Measurements from ENCODE around the gene TAS2R7.

Gene TAS2R7, protein sequence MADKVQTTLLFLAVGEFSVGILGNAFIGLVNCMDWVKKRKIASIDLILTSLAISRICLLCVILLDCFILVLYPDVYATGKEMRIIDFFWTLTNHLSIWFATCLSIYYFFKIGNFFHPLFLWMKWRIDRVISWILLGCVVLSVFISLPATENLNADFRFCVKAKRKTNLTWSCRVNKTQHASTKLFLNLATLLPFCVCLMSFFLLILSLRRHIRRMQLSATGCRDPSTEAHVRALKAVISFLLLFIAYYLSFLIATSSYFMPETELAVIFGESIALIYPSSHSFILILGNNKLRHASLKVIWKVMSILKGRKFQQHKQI

GRCh38 chr12:10802587-10802986, at the start of gene TAS2R7:
TSS of gene TAS2R7 (minus strand) at chr12:10802627. CDS start at chr12:10802570, 57 bp downstream.
- no peak for TF ChIP-seq ZFX (IDR thresholded peaks at IDR 0.05; ENCODE audit: borderline replicate concordance)
- TF ChIP-seq, protein P1, sequence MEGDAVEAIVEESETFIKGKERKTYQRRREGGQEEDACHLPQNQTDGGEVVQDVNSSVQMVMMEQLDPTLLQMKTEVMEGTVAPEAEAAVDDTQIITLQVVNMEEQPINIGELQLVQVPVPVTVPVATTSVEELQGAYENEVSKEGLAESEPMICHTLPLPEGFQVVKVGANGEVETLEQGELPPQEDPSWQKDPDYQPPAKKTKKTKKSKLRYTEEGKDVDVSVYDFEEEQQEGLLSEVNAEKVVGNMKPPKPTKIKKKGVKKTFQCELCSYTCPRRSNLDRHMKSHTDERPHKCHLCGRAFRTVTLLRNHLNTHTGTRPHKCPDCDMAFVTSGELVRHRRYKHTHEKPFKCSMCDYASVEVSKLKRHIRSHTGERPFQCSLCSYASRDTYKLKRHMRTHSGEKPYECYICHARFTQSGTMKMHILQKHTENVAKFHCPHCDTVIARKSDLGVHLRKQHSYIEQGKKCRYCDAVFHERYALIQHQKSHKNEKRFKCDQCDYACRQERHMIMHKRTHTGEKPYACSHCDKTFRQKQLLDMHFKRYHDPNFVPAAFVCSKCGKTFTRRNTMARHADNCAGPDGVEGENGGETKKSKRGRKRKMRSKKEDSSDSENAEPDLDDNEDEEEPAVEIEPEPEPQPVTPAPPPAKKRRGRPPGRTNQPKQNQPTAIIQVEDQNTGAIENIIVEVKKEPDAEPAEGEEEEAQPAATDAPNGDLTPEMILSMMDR (IDR thresholded peaks at IDR 0.05): no peak

GRCh38 chr12:10851243-10851858, 48.9 kb upstream of the TAS2R7 start:
- TF ChIP-seq, protein P1 (IDR thresholded peaks at IDR 0.05): no peak
- no peak for TF ChIP-seq ZFX (IDR thresholded peaks at IDR 0.05; ENCODE audit: borderline replicate concordance)

More at GRCh38 chr12:10802587-10802986, at the start of gene TAS2R7:
- H3K27ac ChIP-seq: no peak within 1 kb of the TSS

DNA sequence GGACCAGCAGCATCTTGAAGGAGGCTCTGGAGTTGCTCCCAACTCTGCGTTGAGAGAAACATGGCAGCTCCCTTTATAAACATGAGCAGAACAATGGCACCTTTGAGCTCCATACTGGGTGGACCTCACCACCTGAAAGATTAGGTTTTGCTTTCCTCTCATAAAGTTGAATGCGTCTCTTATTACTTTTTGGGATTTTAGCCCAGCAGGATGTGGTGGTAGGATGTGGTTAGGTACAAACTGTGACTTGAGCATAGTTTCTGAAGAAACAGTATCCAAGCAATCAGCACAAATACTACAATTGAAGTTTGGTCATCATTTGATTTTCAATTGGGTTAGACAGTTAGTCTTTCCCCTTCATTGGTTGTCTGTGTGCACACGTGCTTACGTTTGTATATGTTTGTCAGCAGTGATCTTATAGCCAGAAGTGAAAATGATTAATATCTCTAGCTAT, 47.0 kb upstream of the TAS2R7 start, which contains the start of gene PRR4:
TSS of gene PRR4 (minus strand) at position 51 of the 454 bp plus-strand sequence. CDS start at position 13, 38 bp downstream.
- no peak within 1 kb of the TSS for H3K27ac ChIP-seq
- TF ChIP-seq, protein P1 (IDR thresholded peaks at IDR 0.05): no peak
- TF ChIP-seq ZFX (IDR thresholded peaks at IDR 0.05; ENCODE audit: borderline replicate concordance): no peak

More at GRCh38 chr12:10851243-10851858, 48.9 kb upstream of the TAS2R7 start:
- no peak overlapping the region for H3K27ac ChIP-seq

DNA sequence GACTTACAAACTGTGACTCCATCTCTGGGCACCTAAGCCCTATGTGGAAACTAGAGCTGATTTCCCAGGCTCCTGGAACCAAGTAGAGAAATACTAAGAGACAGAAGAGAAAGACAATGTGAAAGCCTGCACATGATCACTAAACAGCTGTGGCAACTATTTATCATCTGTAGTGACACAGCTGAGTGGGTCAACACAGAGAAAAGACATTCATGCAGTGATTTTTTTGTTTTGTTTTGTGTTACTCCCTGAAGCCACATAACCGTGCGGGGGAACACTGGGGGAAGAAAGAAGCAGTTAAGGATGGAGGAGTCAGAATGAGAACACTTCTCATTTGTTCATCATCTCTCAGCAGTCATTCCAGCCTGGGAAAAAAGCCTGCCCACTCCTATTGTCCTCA, 45.3 kb upstream of the TAS2R7 start:
- H3K27ac ChIP-seq: no peak overlapping the region
- no peak for TF ChIP-seq ZFX (IDR thresholded peaks at IDR 0.05; ENCODE audit: borderline replicate concordance)
- TF ChIP-seq, protein P1 (IDR thresholded peaks at IDR 0.05): no peak

DNA sequence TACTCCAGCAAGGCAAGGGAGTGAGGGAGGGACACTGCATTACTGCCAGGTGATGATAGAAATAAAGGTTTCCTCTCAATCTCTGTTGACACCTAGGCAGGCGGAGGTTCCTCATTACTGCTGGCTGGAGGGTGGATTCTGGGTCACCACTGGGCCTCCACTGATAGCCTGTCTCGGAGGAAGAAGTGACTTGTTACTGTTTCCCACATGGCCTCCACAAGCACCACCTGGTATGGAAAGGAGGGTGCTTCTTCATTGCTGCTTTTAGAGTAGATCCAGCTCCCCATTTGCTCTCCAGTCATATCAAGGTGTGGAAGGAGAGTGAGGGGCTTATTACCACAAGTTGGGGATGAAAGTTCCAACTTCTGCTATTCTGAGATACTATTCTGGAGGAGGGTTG, 40.4 kb upstream of the TAS2R7 start:
- H3K27ac ChIP-seq: no peak overlapping the region
- no peak for TF ChIP-seq ZFX (IDR thresholded peaks at IDR 0.05; ENCODE audit: borderline replicate concordance)
- TF ChIP-seq, protein P1 (IDR thresholded peaks at IDR 0.05): no peak

GRCh38 chr12:10838461-10838860, 36.0 kb upstream of the TAS2R7 start:
- TF ChIP-seq, protein P1 (IDR thresholded peaks at IDR 0.05): no peak
- TF ChIP-seq ZFX (IDR thresholded peaks at IDR 0.05; ENCODE audit: borderline replicate concordance): no peak
- H3K27ac ChIP-seq: no peak overlapping the region

DNA sequence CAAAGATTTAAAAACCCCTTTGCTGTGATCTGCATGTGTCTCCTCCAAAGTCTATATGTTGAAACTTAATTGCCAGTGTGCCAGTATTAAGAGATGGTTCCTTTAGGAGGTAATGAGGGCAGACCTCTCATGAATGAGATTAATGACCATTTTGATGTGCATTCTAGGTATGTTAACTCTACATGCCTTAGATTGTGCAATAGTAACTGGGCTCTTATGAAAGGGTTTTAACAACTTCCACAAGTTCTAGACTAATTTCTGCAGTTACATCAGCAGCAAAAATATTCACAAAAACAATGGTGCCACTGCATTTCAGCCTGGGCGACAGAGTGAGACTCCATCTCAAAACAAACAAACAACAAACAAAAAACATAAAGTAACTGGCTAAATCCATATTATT, 27.6 kb upstream of the TAS2R7 start:
- no peak for TF ChIP-seq ZFX (IDR thresholded peaks at IDR 0.05; ENCODE audit: borderline replicate concordance)
- TF ChIP-seq, protein P1 (IDR thresholded peaks at IDR 0.05): no peak
- no peak overlapping the region for H3K27ac ChIP-seq

Data from 22Rv1 (cell line).